Stimulated activated CD8-positive, alpha-beta memory T cell treated with anti-CD3 and anti-CD28 coated beads, Interleukin-2, amount 100 ng/mL, for 48 hours (primary cell): ENCODE results near the gene SLC35C1.
"Not testable (repeated sequence)": the region's sequence is repeated elsewhere in the genome, so short reads cannot be mapped to it uniquely, and the experiment has no call there.

Experiments used
- DNase-seq, 2 donors: peaks; one replicate each; pipeline ENCODE4 v3.0.0-alpha.2; 2020; ENCODE audit warnings: low read depth in 2 of 2

SLC35C1 gene

GRCh38 chr11:45788887-45789286 is 16.1 kb upstream of the SLC35C1 start:
- no peak for DNase-seq

- no peak for DNase-seq
Measured at GRCh38 chr11:45791524-45791923, 13.4 kb upstream of the SLC35C1 start.

GRCh38 chr11:45794169-45794568 is 10.8 kb upstream of the SLC35C1 start:
- DNase-seq, result no peak

GRCh38 chr11:45795379-45795778 is 9.6 kb upstream of the SLC35C1 start:
- DNase-seq, result no peak

- no peak for DNase-seq
Measured at GRCh38 chr11:45796461-45796861, 8.5 kb upstream of the SLC35C1 start.

- DNase-seq, result no peak
Measured at GRCh38 chr11:45798793-45799441, 6.0 kb upstream of the SLC35C1 start.

GRCh38 chr11:45799562-45799961 is 5.4 kb upstream of the SLC35C1 start:
- DNase-seq, result no peak

GRCh38 chr11:45800261-45800660 is 4.7 kb upstream of the SLC35C1 start:
- DNase-seq, result no peak

GRCh38 chr11:45801723-45802315 is 3.1 kb upstream of the SLC35C1 start:
- DNase-seq, result no peak

- no peak for DNase-seq
Measured at GRCh38 chr11:45802531-45803317, 2.2 kb upstream of the SLC35C1 start.

GRCh38 chr11:45803971-45804760 is 783 bp upstream of the SLC35C1 start:
- peak; percentile 53 to 56 for DNase-seq

- no peak for DNase-seq
Measured at GRCh38 chr11:45805305-45806071, 539 bp downstream of the SLC35C1 start.

GRCh38 chr11:45806072-45806933 is 1.4 kb downstream of the SLC35C1 start:
- DNase-seq, result no peak

GRCh38 chr11:45806937-45807791 is 2.2 kb downstream of the SLC35C1 start:
- DNase-seq, result no peak

- no peak for DNase-seq
Measured at GRCh38 chr11:45807792-45808238, 2.9 kb downstream of the SLC35C1 start.

- not testable (repeated sequence) for DNase-seq
Measured at GRCh38 chr11:45808427-45808826, 3.5 kb downstream of the SLC35C1 start.

GRCh38 chr11:45809456-45810395 is 4.8 kb downstream of the SLC35C1 start:
- DNase-seq, result no peak

- no peak for DNase-seq
Measured at GRCh38 chr11:45810431-45811108, 5.6 kb downstream of the SLC35C1 start.
